Measurements from ENCODE around the gene GRID1. TPM values are rescaled to one million over a fixed set of nuclear protein-coding genes. Genes with fewer than 3 reads are reported as not detected.

Gene GRID1
- total RNA-seq, 4 donors from 2014 or later = 0.35 to 10.7 (median 1.3) TPM

GRCh38 chr10:86198271-86198670 is 168.3 kb downstream of the GRID1 start:
- no peak overlapping the region for H3K27ac ChIP-seq
- no peaks in the 10 kb centered on the region for H3K4me1 ChIP-seq
- no peaks in the 10 kb centered on the region for H3K36me3 ChIP-seq
- TF ChIP-seq CTCF (IDR thresholded peaks at IDR 0.05) (no peak), POLR2A (IDR thresholded peaks at IDR 0.05) (no peak)
- DNase-seq = no peak
- H3K4me3 ChIP-seq = no peak overlapping the region
- H3K9me3 ChIP-seq = no peaks in the 10 kb centered on the region
- no peaks in the 10 kb centered on the region for H3K27me3 ChIP-seq

- H3K4me1 ChIP-seq = no peaks in the 10 kb centered on the region
- no peaks in the 10 kb centered on the region for H3K27me3 ChIP-seq
- peak in 2 of 3 donors; percentile 21 to 28 for DNase-seq
- H3K4me3 ChIP-seq = no peak overlapping the region
- no peaks in the 10 kb centered on the region for H3K36me3 ChIP-seq
- no peaks in the 10 kb centered on the region for H3K9me3 ChIP-seq
- no peak overlapping the region for H3K27ac ChIP-seq
- no peak for TF ChIP-seq CTCF (IDR thresholded peaks at IDR 0.05)
- TF ChIP-seq POLR2A (IDR thresholded peaks at IDR 0.05) = no peak
Measured at GRCh38 chr10:86197166-86197790, 169.3 kb downstream of the GRID1 start.

DNA sequence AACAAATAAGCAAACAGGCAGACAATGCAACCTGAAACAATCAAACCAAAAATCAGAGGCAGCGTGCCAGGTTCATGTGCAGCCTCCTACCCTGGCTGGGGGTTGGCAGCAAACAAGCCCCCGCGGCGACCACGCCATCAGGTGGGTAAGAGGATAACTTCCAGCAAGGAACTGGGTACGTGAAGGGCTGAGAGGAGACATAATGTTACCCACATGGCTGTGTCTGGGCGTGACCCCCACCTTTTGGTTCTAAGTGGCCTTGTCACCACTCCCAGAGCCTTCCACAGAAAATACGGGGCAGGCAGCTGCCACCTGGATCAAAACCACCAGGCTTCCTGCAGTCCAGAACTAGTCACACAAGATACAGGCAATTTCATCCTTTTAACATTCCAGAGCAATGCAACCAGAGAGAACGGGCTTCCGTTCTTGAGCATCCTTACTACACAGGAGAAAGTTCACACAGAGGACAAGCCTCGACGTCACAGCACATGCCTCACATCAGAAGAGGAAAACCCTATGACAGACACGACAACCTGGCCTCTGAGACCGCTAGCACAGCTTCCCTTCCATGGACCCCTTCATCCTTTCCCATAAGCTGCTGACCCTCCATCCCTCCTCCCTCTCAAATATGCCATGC is 171.0 kb downstream of the GRID1 start:
- TF ChIP-seq POLR2A (IDR thresholded peaks at IDR 0.05) (no peak), CTCF (IDR thresholded peaks at IDR 0.05) (no peak)
- no peak overlapping the region for H3K4me3 ChIP-seq
- no peaks in the 10 kb centered on the region for H3K36me3 ChIP-seq
- H3K4me1 ChIP-seq = no peaks in the 10 kb centered on the region
- peak in 1 of 3 donors; percentile 24 for DNase-seq
- no peaks in the 10 kb centered on the region for H3K27me3 ChIP-seq
- H3K27ac ChIP-seq = no peak overlapping the region
- H3K9me3 ChIP-seq = no peaks in the 10 kb centered on the region

- no peak for DNase-seq
- Histone ChIP-seq H3K27ac (no peak overlapping the region), H3K36me3 (no peaks in the 10 kb centered on the region), H3K9me3 (no peaks in the 10 kb centered on the region), H3K4me3 (no peak overlapping the region), H3K4me1 (no peaks in the 10 kb centered on the region), H3K27me3 (no peaks in the 10 kb centered on the region)
- TF ChIP-seq POLR2A (IDR thresholded peaks at IDR 0.05) (no peak), CTCF (IDR thresholded peaks at IDR 0.05) (no peak)
Measured at GRCh38 chr10:86194684-86195083, 171.9 kb downstream of the GRID1 start.

DNA sequence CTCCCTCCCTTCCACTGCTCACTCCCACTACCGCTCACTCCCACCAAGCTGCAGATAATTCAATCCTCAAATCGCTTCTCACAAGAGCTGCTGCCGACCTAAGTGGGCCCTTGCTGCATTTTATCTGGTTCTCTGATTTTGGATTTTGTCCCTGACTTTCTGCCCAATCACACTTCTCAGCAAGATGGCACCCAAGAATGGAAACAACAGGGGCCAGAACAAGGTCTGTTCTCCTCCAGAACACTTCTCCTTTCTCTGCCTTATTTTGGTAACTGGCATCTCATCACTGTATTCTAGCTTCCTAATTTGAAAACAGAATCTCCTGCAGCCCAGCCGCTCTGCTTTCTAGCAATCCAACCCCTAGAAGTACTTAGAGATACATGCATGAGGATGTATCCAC is 172.8 kb downstream of the GRID1 start:
- DNase-seq = no peak
- H3K27ac ChIP-seq = no peak overlapping the region
- H3K4me3 ChIP-seq = no peak overlapping the region
- no peaks in the 10 kb centered on the region for H3K36me3 ChIP-seq
- H3K9me3 ChIP-seq = no peaks in the 10 kb centered on the region
- no peaks in the 10 kb centered on the region for H3K4me1 ChIP-seq
- H3K27me3 ChIP-seq = no peaks in the 10 kb centered on the region
- TF ChIP-seq CTCF (IDR thresholded peaks at IDR 0.05) (no peak), POLR2A (IDR thresholded peaks at IDR 0.05) (no peak)

All from Peyer's patch (tissue), 4 donors.